ENCODE measurements around the gene SYNGR1.

- TF ChIP-seq CTCF (conservative IDR thresholded peaks at IDR 0.05; ENCODE audit: low read depth in 2 of 2) (no peak), STAT1 (IDR thresholded peaks at IDR 0.05; ENCODE audit: unreplicated experiment) (no peak), CREB1 (CRISPR knock-in tag; IDR thresholded peaks at IDR 0.05; ENCODE audit: low read depth) (no peak), NANOG (IDR thresholded peaks at IDR 0.05; ENCODE audit: borderline replicate concordance) (no peak), REST (IDR thresholded peaks at IDR 0.05; ENCODE audit: unreplicated experiment) (no peak), EZH2 (IDR thresholded peaks at IDR 0.05; ENCODE audit: low read depth, unreplicated experiment) (no peak), POLR2AphosphoS5 (IDR thresholded peaks at IDR 0.05; ENCODE audit: low read depth) (no peak), JUNB (IDR thresholded peaks at IDR 0.05; ENCODE audit: unreplicated experiment) (no peak), ZNF331 (CRISPR knock-in tag; IDR thresholded peaks at IDR 0.05; ENCODE audit: low read depth) (no peak), ETS1 (IDR thresholded peaks at IDR 0.05) (no peak)
These were observed 39.6 kb downstream of the SYNGR1 start for GRCh38 chr22:39389420-39389819.
